ENCODE data around the gene CCDC154. TPM values are rescaled to one million over a fixed set of nuclear protein-coding genes. Genes with fewer than 3 reads are reported as not detected.

Gene CCDC154
- total RNA-seq, 1 donor from 2014 or later = 1.5 TPM

GRCh38 chr16:1412847-1413246 lies 31.5 kb downstream of the CCDC154 start:
- Mint-ChIP-seq H3K9me3 (ENCODE audit: unreplicated experiment) (no peaks in the 10 kb centered on the region), H3K4me1 (ENCODE audit: low read depth, unreplicated experiment) (peaks cover 4% of the 10 kb centered on the region), H3K36me3 (ENCODE audit: low read depth, unreplicated experiment) (peaks cover 4% of the 10 kb centered on the region), H3K27ac (ENCODE audit: unreplicated experiment) (no peak overlapping the region), H3K27me3 (ENCODE audit: low read depth, unreplicated experiment) (no peaks in the 10 kb centered on the region), H3K4me3 (ENCODE audit: unreplicated experiment) (peak overlapping the region; percentile 50)
- Histone ChIP-seq H3K9me3 (ENCODE audit: insufficient read depth, low read depth, low read length) (no peaks in the 10 kb centered on the region), H3K4me3 (ENCODE audit: insufficient read depth, low read depth, low read length) (no peak overlapping the region), H3K4me2 (ENCODE audit: low read length) (no peak overlapping the region), H2AFZ (ENCODE audit: low read depth, low read length) (no peak overlapping the region), H3K27me3 (ENCODE audit: insufficient read depth, low read length) (no peaks in the 10 kb centered on the region), H4K20me1 (ENCODE audit: insufficient read depth, low read length) (peaks cover 4% of the 10 kb centered on the region), H3K4me1 (ENCODE audit: insufficient read depth, low read length) (no peaks in the 10 kb centered on the region), H3K79me2 (ENCODE audit: insufficient read depth, low read length) (peaks cover 5% of the 10 kb centered on the region), H3K36me3 (ENCODE audit: insufficient read depth, low read length) (no peaks in the 10 kb centered on the region), H3K27ac (ENCODE audit: low read depth, low read length) (no peak overlapping the region), H3K9ac (ENCODE audit: low read length) (no peak overlapping the region)
- no peak for DNase-seq (ENCODE audit: low read depth)
- FAIRE-seq = no peak
- no peak for TF ChIP-seq EZH2 (IDR thresholded peaks at IDR 0.05; ENCODE audit: insufficient read depth, low read length)
- TF ChIP-seq CTCF (IDR thresholded peaks at IDR 0.05; ENCODE audit: insufficient read depth, low read depth, low read length) = no peak

GRCh38 chr16:1408171-1408837 lies 36.1 kb downstream of the CCDC154 start:
- H4K20me1 ChIP-seq (ENCODE audit: insufficient read depth, low read length) = peaks cover 22% of the 10 kb centered on the region
- peak overlapping the region; percentile 96 for H2AFZ ChIP-seq (ENCODE audit: low read depth, low read length)
- peaks cover 5% of the 10 kb centered on the region for H3K36me3 Mint-ChIP-seq (ENCODE audit: low read depth, unreplicated experiment)
- H3K9me3 Mint-ChIP-seq (ENCODE audit: unreplicated experiment) = no peaks in the 10 kb centered on the region
- H3K4me3 ChIP-seq (ENCODE audit: insufficient read depth, low read depth, low read length) = peak overlapping the region; percentile 82
- H3K4me2 ChIP-seq (ENCODE audit: low read length) = peak overlapping the region; percentile 100
- H3K36me3 ChIP-seq (ENCODE audit: insufficient read depth, low read length) = no peaks in the 10 kb centered on the region
- peak overlapping the region; percentile 80 for H3K4me3 Mint-ChIP-seq (ENCODE audit: unreplicated experiment)
- H3K27ac ChIP-seq (ENCODE audit: low read depth, low read length) = no peak overlapping the region
- no peaks in the 10 kb centered on the region for H3K4me1 ChIP-seq (ENCODE audit: insufficient read depth, low read length)
- DNase-seq (ENCODE audit: low read depth) (peak; percentile 52), FAIRE-seq (no peak)
- no peaks in the 10 kb centered on the region for H3K27me3 Mint-ChIP-seq (ENCODE audit: low read depth, unreplicated experiment)
- no peaks in the 10 kb centered on the region for H3K9me3 ChIP-seq (ENCODE audit: insufficient read depth, low read depth, low read length)
- H3K27me3 ChIP-seq (ENCODE audit: insufficient read depth, low read length) = no peaks in the 10 kb centered on the region
- H3K27ac Mint-ChIP-seq (ENCODE audit: unreplicated experiment) = no peak overlapping the region
- H3K79me2 ChIP-seq (ENCODE audit: insufficient read depth, low read length) = peaks cover 3% of the 10 kb centered on the region
- H3K9ac ChIP-seq (ENCODE audit: low read length) = peak overlapping the region; percentile 83
- TF ChIP-seq CTCF (IDR thresholded peaks at IDR 0.05; ENCODE audit: insufficient read depth, low read depth, low read length) (no peak), EZH2 (IDR thresholded peaks at IDR 0.05; ENCODE audit: insufficient read depth, low read length) (no peak)
- H3K4me1 Mint-ChIP-seq (ENCODE audit: low read depth, unreplicated experiment) = peaks cover 1% of the 10 kb centered on the region

GRCh38 chr16:1407753-1408152 lies 36.6 kb downstream of the CCDC154 start:
- FAIRE-seq = no peak

More at GRCh38 chr16:1407753-1408152, 36.6 kb downstream of the CCDC154 start:
- Mint-ChIP-seq H3K27ac (ENCODE audit: unreplicated experiment) (no peak overlapping the region), H3K4me1 (ENCODE audit: low read depth, unreplicated experiment) (peaks cover 1% of the 10 kb centered on the region), H3K4me3 (ENCODE audit: unreplicated experiment) (peak overlapping the region; percentile 67), H3K9me3 (ENCODE audit: unreplicated experiment) (no peaks in the 10 kb centered on the region), H3K27me3 (ENCODE audit: low read depth, unreplicated experiment) (no peaks in the 10 kb centered on the region), H3K36me3 (ENCODE audit: low read depth, unreplicated experiment) (peaks cover 7% of the 10 kb centered on the region)
- Histone ChIP-seq H3K4me1 (ENCODE audit: insufficient read depth, low read length) (no peaks in the 10 kb centered on the region), H3K79me2 (ENCODE audit: insufficient read depth, low read length) (peaks cover 3% of the 10 kb centered on the region), H3K4me2 (ENCODE audit: low read length) (peak overlapping the region; percentile 100), H3K9me3 (ENCODE audit: insufficient read depth, low read depth, low read length) (no peaks in the 10 kb centered on the region), H3K9ac (ENCODE audit: low read length) (peak overlapping the region; percentile 55), H3K27ac (ENCODE audit: low read depth, low read length) (no peak overlapping the region), H3K27me3 (ENCODE audit: insufficient read depth, low read length) (no peaks in the 10 kb centered on the region), H4K20me1 (ENCODE audit: insufficient read depth, low read length) (peaks cover 23% of the 10 kb centered on the region), H3K4me3 (ENCODE audit: insufficient read depth, low read depth, low read length) (peak overlapping the region; percentile 31), H2AFZ (ENCODE audit: low read depth, low read length) (peak overlapping the region; percentile 64), H3K36me3 (ENCODE audit: insufficient read depth, low read length) (no peaks in the 10 kb centered on the region)
- DNase-seq (ENCODE audit: low read depth) = peak; percentile 34
- TF ChIP-seq EZH2 (IDR thresholded peaks at IDR 0.05; ENCODE audit: insufficient read depth, low read length) (no peak), CTCF (IDR thresholded peaks at IDR 0.05; ENCODE audit: insufficient read depth, low read depth, low read length) (no peak)
